ENCODE measurements around the gene IQSEC1. TPM values are rescaled to one million over a fixed set of nuclear protein-coding genes. Genes with fewer than 3 reads are reported as not detected.

Gene IQSEC1
- polyA plus RNA-seq, 3 donors: 17.7 to 61.7 (median 30.3) TPM

DNA sequence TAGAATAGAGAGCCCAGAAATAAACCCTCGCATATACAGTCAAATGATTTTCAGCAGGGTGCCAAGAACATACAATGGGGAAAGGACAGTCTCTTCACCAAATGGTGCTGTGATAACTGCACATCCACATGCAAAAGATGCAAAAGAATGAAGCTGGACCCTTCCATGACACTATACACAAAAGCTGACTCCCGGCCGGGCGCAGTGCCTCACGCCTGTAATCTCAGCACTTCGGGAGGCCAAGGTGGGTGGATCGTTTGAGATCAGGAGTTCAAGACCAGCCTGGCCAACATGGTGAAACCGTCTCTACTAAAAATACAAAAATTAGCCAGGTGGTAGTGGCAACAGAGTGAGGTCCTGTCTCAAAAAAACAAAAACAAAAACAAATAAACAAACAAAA, 43.2 kb upstream of the IQSEC1 start:
- no peak overlapping the region for H3K27ac Mint-ChIP-seq
- no peaks in the 10 kb centered on the region for H3K36me3 Mint-ChIP-seq
- Histone ChIP-seq H3K79me2 (ENCODE audit: insufficient read depth, low read length) (no peaks in the 10 kb centered on the region), H3K4me2 (replicated peaks; ENCODE audit: extremely low read depth, low read length, poor library complexity, severe bottlenecking) (no peak overlapping the region), H3K4me3 (replicated peaks in 1 of 3; ENCODE audit: low read depth in 2 of 3, low read length in 3 of 3) (no peak overlapping the region), H3K36me3 (replicated peaks in 1 of 2; ENCODE audit: control insufficient read depth in 1 of 2, insufficient read depth in 2 of 2, low read length in 2 of 2) (no peaks in the 10 kb centered on the region), H3K9me3 (replicated peaks in 1 of 2; ENCODE audit: control insufficient read depth in 1 of 2, insufficient read depth in 1 of 2, low read length in 2 of 2) (no peaks in the 10 kb centered on the region), H3K27ac (ENCODE audit: low read depth in 1 of 2, low read length in 2 of 2) (no peak overlapping the region), H3K27me3 (ENCODE audit: control insufficient read depth in 2 of 2, insufficient read depth in 2 of 2, low read length in 2 of 2) (peaks cover 0 to under 1% of the 10 kb centered on the region in 2 donors), H3K4me1 (ENCODE audit: control insufficient read depth in 1 of 2, insufficient read depth in 2 of 2, low read length in 2 of 2) (no peaks in the 10 kb centered on the region), H3K9ac (ENCODE audit: insufficient read depth, low read length, poor library complexity, severe bottlenecking) (no peak overlapping the region), H2AFZ (ENCODE audit: insufficient read depth, low read depth, low read length, poor library complexity, severe bottlenecking) (no peak overlapping the region), H4K20me1 (ENCODE audit: insufficient read depth, low read length) (no peaks in the 10 kb centered on the region)
- 100% methylated on average over 1 of the region's 8 CpGs for WGBS (ENCODE audit: insufficient coverage)
- DNase-seq: no peak
- intact Hi-C loops (cut with micrococcal nuclease): no loop called here
- peaks cover 8 to 13% (median 11%) of the 10 kb centered on the region in 3 donors for H3K27me3 Mint-ChIP-seq (ENCODE audit: low read depth in 3 of 3)
- TF ChIP-seq, protein P1, sequence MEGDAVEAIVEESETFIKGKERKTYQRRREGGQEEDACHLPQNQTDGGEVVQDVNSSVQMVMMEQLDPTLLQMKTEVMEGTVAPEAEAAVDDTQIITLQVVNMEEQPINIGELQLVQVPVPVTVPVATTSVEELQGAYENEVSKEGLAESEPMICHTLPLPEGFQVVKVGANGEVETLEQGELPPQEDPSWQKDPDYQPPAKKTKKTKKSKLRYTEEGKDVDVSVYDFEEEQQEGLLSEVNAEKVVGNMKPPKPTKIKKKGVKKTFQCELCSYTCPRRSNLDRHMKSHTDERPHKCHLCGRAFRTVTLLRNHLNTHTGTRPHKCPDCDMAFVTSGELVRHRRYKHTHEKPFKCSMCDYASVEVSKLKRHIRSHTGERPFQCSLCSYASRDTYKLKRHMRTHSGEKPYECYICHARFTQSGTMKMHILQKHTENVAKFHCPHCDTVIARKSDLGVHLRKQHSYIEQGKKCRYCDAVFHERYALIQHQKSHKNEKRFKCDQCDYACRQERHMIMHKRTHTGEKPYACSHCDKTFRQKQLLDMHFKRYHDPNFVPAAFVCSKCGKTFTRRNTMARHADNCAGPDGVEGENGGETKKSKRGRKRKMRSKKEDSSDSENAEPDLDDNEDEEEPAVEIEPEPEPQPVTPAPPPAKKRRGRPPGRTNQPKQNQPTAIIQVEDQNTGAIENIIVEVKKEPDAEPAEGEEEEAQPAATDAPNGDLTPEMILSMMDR (IDR thresholded peaks at IDR 0.05): no peak
- H3K4me1 Mint-ChIP-seq: no peaks in the 10 kb centered on the region
- H3K4me3 Mint-ChIP-seq: no peak overlapping the region
- no peaks in the 10 kb centered on the region for H3K9me3 Mint-ChIP-seq

DNA sequence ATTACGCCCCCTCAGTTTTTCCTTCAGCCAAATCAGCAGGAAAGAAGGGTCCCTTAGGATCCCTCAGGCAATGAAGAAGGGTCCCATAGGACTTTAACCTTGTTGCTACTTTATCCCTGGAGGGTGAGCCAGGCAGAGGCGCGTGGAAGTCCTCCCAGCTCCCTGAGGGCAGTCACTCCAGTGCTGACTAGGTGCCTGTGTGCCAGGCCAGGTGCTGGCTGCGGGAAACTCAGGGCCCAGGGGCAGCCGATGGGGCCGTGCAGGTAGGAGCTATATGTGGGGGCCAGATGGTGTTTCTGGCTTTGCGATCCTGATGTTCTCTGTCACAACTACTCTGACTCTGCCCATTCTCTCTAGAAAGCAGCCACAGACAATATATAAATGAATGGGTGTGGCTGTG, 42.8 kb upstream of the IQSEC1 start:
- H3K9me3 Mint-ChIP-seq: no peaks in the 10 kb centered on the region
- Histone ChIP-seq H3K9me3 (replicated peaks in 1 of 2; ENCODE audit: control insufficient read depth in 1 of 2, insufficient read depth in 1 of 2, low read length in 2 of 2) (no peaks in the 10 kb centered on the region), H3K36me3 (replicated peaks in 1 of 2; ENCODE audit: control insufficient read depth in 1 of 2, insufficient read depth in 2 of 2, low read length in 2 of 2) (no peaks in the 10 kb centered on the region), H4K20me1 (ENCODE audit: insufficient read depth, low read length) (no peaks in the 10 kb centered on the region), H3K9ac (ENCODE audit: insufficient read depth, low read length, poor library complexity, severe bottlenecking) (no peak overlapping the region), H3K4me1 (ENCODE audit: control insufficient read depth in 1 of 2, insufficient read depth in 2 of 2, low read length in 2 of 2) (no peaks in the 10 kb centered on the region), H3K27ac (ENCODE audit: low read depth in 1 of 2, low read length in 2 of 2) (no peak overlapping the region), H3K27me3 (ENCODE audit: control insufficient read depth in 2 of 2, insufficient read depth in 2 of 2, low read length in 2 of 2) (peaks cover 0 to 5% of the 10 kb centered on the region in 2 donors), H3K4me3 (replicated peaks in 1 of 3; ENCODE audit: low read depth in 2 of 3, low read length in 3 of 3) (no peak overlapping the region), H2AFZ (ENCODE audit: insufficient read depth, low read depth, low read length, poor library complexity, severe bottlenecking) (no peak overlapping the region), H3K79me2 (ENCODE audit: insufficient read depth, low read length) (no peaks in the 10 kb centered on the region), H3K4me2 (replicated peaks; ENCODE audit: extremely low read depth, low read length, poor library complexity, severe bottlenecking) (no peak overlapping the region)
- intact Hi-C loops (cut with micrococcal nuclease): no loop called here
- TF ChIP-seq, protein P1 (IDR thresholded peaks at IDR 0.05): no peak
- 84% methylated on average over 3 of the region's 7 CpGs for WGBS (ENCODE audit: insufficient coverage)
- no peak overlapping the region for H3K4me3 Mint-ChIP-seq
- H3K27ac Mint-ChIP-seq: no peak overlapping the region
- no peaks in the 10 kb centered on the region for H3K4me1 Mint-ChIP-seq
- H3K27me3 Mint-ChIP-seq (ENCODE audit: low read depth in 3 of 3): peaks cover 13 to 17% (median 14%) of the 10 kb centered on the region in 3 donors
- no peaks in the 10 kb centered on the region for H3K36me3 Mint-ChIP-seq
- no peak for DNase-seq
